Left hindlimb (tissue), 1 donor: ENCODE results near the gene KRT16.
"Not testable (repeated sequence)": the region's sequence is repeated elsewhere in the genome, so short reads cannot be mapped to it uniquely, and the experiment has no call there.

Experiments
- DNase-seq: peaks from one replicate; pipeline ENCODE4 v3.0.0-alpha.2; 2018

The KRT16 gene

DNA sequence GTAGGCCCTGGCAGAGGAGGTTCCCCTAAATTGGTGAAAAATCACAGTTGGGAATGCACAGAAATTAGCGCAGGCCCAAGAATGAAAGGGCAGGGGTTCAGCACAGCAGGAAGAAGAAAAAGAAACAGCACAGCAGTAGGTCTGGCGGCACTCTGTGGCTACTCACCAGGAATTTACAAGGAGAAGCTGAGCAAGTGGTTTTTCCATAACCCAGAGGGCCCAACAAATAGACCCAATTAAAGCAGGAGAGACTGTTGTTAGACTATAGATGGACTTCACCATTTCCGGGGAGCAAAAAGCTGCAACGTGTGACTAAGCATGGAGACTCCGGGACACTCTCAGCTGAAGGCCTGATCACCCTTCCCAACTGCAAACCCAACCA, 14.3 kb upstream of the KRT16 start:
- not testable (repeated sequence) for DNase-seq

DNA sequence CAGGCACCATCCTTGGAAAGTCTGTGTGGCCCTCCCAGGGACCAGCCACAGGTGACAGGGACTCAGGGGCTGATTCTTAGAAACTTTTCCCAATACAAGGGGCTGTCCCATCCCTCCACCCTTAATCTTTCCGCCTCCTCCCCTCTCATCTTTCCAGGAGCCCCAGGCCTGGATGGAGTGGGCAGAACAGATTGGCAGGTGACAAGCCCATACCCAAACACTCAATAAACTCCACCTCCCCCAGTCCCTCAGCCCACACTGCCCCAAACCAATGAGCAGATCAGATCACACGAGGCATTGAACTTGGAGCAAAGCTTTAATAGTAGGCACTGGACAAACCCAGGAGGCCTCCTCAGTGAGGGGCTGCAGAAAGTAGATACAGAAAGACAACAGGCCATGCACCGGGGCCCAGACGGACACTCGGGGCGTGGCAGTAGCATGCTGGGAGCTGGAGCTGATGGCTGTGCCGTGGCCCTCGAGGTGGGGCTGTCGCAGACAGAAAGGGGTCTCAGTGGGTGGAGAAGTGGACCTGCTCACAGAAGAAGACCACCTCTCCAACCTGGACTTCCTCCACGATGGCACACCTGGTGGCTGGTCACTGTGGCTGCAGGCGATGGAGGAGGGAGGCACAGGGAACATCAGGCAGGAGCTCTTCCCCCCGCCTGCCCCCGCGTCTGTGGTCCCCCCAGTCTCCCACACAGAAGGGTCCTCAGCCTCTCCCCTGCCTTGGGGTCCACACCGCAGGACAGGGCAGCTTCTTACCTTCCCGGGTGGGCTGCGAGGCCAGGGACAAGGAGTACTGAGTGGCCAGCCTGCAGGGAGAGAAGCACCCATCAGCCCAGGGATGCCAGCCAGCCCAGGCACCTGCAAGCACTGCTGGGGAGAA, 13.7 kb upstream of the KRT16 start:
- DNase-seq = peak; percentile 7

DNA sequence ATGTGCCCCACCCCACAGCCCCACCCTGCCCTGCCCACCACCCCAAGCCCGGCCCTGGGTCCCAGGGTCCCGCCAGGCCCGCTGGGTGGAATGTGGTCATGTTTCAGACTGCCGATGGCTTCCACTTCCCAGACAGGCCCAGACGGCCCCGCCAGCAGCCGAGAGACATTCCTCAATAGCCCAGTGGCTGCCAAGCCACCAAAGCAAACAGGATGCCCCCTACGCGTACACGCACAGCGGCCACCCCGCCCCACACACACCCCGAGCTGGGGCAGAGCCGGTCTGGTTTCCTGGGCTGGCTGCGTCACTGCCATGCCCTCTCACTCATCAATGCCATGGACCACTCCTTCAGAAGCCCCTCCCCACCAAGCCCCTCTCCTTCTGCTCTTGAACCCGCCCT, 13.0 kb upstream of the KRT16 start:
- peak; percentile 61 for DNase-seq

DNA sequence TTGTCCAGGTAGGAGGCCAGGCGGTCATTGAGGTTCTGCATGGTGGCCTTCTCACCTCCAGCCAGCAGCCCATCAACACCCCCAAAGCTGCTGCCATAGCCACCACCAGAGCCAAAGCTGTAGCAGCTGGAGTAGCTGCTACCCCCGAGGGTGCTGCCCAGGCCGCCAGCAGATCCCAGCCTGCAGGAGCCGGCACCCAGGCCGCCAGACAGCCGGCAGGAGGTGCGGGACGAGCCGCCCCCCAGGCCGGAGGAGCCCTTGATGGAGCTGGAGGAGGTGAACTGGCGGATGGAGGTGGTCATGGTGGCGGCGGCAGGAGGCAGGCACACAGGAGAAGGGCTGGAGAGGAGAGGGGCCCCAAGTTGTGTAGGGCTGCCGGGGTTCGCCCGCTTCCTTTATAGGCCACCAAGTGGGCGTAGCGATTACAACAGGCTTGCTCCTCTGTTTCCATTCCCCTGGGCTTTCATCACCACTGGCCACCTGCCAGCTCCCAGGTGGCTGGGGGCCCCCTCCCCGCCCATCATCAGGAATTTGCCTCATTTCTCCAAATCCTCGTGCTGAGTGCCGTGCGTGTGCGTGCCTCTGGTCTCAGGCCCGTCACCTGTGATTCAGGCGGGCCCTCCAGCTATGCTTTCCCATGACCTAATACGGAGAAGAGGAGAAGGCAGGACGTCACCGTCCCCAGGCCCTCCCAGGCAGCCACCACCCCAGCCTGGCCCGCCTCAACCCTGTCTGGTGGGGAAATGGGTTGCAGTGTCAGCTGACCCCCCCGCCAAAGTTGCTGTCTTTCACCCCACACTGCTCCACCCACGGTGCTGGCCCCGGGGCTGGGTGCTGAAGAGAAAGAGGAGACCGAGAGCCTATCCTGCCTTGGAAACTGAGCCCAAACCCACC, 11.9 kb upstream of the KRT16 start, which contains the start of gene KRT17:
TSS of gene KRT17 (minus strand) at position 368 of the 894 bp plus-strand sequence. CDS start at position 302, 66 bp downstream.
- peak; percentile 20 for DNase-seq

DNA sequence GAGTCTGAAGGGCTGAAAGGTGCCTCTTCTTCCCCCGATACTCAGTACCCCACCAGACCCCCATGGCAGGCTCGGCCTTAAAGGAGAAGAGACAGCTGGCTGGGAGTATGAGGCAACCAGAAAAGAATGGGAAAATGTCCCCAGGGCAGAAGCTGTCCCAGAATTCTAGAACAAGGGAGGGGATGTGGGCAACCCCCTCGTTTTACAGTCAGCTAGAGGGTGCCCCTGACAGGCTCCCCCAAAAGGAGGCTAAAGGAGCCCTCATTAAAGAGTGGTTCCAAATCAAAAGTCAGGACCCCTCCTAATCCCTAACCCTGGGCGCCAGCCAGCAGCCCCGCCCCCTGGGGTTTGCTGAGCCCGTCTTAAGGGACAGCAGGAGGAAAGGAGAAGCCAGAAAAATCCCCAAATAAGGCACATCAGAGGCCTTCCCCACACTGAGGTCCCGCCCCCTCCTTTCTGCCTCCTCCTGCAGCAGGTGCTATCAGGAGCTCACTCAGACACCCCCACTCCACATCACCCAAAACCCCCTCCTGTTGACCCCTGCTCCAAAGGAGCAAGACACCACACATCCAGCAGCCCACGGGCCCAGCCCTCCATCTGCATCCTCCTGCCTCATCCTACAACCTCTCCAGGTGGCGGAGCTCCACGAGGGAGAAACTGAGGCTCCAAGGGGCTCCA, 10.8 kb upstream of the KRT16 start:
- DNase-seq = not testable (repeated sequence)

DNA sequence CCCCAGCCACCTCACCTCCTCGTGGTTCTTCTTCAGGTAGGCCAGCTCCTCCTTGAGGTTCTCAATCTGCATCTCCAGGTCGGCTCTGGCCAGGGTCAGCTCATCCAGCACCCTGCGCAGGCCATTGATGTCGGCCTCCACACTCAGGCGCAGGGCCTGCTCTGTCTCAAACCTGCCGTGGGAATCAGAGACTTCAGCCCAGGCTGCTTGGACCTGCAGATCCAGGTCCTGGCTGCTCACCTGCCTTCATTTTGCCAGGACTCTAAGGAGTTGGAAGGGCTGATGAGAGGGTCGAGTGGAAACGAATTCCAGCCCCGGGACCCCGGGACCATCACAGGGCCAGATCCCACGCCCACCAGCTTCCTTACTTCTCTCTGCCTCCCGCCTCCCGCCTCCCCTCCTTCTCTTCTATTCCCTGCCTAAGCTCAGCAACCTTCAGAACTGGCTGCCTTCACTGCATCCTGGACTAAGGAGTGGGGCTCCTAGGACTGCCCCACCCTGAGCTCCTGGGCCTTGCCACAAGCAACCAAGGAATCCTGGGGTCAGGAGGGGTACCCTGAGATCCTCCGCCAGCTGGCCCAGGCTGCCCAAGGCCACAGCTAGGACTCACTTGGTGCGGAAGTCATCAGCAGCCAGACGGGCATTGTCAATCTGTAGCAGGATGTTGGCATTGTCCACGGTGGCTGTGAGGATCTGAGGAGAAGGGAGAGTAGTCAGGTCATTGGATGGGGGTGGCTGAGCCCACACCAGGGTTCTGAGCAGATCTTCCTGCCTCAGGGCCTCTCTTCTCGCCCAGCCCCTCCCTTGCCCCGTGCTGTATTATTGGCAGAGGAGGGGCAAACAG, 10.0 kb upstream of the KRT16 start:
- DNase-seq = peak; percentile 25

DNA sequence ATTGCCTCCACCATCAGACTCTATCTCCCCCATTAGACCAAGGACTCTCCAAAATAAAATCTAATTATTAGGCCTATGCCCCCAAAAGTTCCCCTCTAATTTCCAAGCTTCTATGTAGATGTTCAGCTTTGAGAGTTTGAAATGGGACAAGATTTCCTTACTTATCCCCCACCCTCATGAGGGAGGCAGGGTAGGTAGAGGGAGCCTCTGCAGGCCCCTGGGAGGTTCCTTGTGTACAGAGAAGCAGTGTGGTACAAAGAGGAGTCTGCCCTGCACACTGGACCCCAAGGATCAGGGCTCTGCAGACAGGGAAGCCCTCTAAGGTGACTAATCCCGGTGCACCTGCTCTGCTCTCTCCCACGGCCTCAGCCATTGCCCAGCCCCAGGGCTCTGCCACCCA, 9.3 kb upstream of the KRT16 start:
- DNase-seq = peak; percentile 17

DNA sequence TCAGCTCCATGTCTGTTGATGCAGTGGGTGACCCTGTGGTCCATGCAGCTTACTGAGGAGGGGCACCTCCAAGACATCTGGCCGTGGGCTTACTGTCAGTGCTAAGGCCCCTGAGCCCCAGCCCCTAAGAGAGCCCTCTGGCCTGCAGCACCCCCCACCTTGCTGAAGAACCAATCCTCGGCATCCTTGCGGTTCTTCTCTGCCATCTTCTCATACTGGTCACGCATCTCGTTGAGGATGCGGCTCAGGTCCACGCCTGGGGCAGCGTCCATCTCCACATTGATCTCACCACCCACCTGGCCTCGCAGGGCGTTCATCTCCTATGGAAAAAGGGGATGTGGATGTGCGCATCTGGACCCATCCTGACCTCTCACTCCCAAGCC, 8.9 kb upstream of the KRT16 start:
- DNase-seq = peak; percentile 11

DNA sequence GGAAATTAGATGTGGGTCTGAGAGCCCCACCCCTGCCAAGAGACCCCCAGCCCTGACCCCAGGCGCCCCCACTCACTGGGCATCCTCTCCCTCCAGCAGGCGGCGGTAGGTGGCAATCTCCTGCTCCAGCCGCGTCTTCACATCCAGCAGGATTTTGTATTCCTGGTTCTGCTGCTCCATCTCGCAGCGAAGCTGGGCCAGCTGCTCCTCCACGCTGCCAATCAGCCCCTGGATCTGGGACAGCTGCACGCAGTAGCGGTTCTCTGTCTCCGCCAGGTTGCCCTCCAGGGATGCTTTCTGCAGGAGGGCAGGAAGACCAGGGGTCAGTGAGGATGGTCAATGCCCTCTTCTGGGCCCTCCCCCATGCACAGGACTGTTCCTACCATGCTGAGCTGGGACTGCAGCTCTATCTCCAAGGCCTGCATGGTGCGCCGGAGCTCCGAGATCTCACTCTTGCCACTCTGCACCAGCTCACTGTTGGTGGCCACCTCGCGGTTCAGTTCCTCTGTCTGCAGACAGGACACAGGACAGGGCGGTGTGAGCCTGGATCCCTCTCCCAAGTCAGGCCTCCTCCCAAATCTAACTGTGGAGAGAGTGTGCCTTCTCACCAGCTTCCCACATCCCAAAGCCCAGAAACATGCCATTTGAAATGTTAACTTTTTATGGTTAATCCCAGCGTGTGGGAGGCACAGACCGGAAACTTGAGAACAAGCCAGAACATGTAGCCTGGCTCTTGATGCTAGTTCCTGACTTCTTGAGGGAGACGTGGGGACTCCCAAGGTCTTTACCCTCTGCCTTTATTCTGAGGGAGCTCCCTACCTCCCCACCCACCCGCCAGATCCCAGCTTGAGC, 8.2 kb upstream of the KRT16 start:
- DNase-seq = peak; percentile 28

DNA sequence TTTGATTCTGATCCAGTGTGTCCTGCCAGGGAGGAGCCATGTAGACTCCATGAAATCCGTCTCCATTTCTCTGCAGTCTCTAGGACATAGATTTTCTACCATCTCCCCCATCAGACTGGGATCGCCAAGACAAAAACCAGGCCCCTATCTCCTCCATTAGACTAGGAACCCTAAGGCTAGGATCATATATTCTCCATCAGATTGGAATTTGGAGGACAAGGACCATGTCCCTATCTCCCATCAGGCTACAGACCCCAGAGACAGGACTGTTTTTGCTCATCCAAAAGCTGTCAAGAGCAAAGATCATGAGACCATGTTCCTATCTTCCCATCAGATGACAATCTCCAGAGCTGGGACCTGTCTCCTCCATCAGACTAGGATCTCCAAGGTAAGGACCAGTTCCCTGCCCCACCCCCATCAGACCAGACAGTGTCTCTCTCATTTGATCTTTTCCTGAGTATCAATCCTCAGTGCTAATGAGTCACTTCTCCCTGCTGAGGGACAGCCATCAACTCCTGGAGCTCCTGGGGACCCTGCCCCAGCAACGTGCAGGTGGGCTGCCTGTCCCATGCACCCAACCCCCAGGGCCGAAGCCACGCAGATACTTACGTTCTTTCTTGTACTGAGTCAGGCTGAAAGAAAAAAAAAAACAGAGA, 7.5 kb upstream of the KRT16 start:
- peak; percentile 25 for DNase-seq

DNA sequence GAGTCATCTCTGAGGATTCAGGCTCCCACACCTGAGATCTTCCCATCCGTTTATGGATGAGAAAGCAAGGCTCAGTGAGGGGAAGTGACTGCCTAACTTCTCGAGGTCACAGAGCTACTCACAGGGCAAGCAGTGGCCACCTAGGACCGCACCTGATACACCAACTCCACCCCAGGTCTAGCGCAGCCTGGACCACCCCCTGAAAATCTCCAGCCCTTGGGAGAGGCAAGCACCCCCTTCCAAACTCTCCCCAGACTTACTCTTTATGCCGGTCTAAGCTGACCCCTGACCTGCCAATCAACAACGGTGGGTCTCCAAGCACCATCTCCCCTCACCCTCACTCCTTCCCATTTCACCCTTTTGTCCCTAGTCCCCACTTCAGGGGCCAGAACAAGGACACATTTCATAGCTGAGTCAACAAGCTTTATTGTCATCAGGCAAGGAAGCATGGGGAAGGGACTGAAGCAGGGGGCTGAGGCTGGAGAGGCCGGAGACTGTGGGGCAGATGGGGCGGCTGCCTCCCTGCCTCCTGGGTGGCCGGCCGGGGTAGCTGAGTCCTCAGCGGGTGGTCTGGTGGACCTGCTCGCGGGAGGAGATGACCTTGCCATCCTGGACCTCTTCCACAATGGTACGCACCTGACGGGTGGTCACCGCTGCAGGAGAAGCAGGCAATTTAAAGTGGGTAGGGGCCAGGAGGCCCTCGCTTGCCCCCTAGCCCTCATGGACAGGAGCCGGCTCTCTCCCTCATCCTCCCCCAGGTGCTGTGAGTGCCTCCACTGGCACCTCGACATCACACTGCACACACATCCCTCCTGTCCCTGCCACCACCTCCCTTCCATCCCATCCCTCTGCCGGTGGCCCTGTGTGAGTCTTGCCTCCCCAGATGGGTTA, 6.7 kb upstream of the KRT16 start:
- peak; percentile 17 for DNase-seq

DNA sequence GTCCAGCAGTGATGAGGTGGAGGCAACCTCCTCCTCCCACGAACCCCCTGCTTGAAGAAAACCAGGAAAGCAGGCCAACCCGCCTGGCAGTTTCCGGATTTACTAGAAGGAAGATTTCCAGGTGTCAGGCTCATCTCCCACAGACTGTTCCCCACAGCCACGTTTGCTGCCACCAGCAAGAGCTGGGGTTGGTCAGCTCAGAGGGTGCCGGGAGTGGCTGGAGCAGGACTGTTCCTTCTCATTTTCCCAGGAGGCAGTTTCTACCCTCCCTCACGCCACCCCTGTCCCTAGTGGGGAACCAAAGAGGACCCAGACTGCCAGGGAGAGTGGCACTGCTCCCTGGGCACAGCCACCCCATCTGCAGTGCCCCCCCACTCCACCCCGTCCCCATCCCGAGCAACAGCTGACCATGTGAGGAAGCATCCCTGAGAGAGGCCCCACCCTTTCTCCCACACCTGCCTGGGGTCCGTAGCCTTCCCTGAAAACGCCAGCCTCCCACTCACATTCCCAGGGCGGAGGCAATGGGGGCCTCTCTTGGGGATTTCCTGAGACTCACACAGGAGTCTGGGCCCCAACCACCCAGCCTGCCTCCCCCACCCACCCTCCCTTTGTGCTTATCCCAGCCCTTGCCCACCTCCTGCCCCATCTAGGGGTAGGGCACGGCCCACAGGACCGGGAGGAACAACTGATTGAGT, 5.9 kb upstream of the KRT16 start:
- peak; percentile 32 for DNase-seq

DNA sequence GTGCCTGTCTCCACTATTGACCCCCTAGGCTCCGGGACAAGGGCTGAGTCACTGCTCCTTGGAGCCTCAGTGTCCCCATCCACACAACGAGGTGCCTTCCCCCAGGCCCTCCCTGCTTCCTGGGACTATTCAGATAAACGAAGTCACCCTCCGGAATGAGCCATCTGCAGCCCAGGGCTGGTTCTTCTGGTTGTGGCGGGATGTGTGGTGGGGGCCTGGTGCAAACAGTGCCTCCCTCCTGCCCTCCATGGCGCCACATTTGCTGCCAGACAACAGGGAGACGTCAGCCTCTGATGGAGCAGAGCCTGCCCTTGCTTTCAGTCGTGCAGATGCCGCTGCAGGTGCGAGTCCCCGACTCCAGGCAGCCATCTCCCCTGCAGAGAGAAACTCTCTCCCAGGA, 5.1 kb upstream of the KRT16 start:
- no peak for DNase-seq

DNA sequence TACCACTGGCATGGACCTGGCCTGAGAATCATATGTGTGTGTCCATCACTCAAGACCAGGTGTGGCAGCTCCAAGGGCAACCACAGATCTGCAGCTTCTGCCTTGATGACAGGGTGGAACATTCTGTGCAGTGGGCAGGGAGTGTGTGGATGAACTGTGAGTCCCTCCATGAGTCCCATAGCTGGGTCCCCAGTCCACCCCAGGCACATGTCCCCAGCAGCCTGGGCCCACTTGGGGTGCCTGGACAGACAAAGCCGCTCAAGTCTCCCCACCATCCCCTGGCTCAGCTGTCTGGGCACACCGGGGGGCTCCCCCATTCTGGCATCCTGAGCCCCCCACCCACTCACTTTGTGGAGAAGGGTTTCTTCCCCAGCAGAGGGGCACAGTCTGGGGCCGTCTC, 4.6 kb upstream of the KRT16 start:
- DNase-seq = no peak

DNA sequence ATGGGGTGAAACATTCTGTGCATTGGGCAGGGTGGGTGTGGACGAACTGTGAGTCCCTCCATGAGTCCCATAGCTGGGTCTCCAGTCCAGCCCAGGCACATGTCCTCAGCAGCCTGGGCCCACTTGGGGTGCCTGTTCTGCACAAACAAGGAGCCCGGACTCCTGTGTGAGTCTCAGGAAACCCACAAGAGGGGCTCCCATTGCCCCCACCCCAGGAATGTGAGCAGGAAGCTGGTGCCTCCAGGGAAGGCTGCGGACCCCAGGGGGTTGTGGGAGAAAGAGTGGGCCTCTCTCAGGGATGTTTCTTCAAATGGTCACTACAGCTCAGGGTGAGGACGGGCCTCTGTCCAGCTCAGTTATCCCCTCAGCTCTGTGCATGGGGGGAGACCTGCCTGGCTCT, 3.9 kb upstream of the KRT16 start:
- not testable (repeated sequence) for DNase-seq

DNA sequence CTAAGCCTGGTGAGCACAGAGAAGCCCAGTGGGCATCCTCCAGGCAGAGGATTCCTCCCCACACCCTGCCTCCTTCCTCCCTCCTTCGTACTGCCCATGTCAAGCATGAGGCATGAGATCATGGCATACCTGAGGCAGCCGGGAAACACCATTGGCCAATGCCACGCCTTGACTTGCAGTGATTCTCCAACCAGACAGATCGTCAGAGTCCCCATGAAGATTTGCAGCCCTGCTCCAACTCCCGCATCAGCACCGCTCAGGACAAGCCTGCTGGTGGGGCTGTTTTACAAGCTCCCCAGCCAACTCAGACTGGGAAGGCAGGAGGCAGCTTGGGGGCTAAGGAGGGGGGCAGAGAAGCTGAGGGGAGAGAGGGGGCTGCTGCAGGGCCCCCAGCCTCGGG, 2.9 kb upstream of the KRT16 start:
- no peak for DNase-seq

DNA sequence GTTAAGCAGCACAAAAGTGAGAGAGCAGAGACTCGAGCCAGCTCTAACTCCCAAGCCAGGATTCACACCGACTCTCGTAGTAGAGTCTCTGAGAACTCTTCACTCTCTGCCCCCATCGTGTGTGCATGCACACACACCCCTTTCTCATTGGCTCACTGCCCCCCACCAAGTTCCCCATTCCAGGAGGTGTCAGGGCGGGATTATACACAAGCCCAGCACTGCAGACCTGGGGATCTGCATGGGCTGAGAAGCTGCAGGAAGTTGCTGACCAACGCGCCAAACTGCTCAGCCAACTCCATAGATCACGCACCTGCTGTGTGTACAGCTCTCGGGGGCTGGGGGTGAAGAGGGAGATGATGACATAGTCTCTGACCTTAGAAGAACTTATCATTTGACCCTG, 2.2 kb upstream of the KRT16 start:
- DNase-seq = not testable (repeated sequence)

DNA sequence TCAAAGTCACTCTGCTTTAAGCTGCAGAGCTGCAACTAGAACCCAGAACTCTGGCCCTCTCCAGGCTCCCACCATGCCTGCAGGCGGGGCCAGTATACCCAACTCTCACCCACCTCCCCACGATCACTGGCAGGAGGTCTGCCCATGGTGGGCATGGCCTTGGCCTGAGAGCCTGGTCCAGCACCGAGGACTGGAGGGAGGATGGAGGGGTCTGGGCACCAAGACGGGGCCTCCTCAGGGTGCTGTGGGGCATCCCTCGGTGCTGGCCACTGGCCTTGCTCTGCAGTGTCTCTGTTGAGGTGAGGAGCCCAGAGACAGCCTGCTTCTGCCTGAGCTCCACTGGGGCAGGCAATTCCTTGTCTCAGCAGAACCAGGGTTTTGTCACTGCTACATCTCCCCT, 1.5 kb upstream of the KRT16 start:
- no peak for DNase-seq
